ENCODE measurements around the gene TMEM121.

Gene TMEM121

DNA sequence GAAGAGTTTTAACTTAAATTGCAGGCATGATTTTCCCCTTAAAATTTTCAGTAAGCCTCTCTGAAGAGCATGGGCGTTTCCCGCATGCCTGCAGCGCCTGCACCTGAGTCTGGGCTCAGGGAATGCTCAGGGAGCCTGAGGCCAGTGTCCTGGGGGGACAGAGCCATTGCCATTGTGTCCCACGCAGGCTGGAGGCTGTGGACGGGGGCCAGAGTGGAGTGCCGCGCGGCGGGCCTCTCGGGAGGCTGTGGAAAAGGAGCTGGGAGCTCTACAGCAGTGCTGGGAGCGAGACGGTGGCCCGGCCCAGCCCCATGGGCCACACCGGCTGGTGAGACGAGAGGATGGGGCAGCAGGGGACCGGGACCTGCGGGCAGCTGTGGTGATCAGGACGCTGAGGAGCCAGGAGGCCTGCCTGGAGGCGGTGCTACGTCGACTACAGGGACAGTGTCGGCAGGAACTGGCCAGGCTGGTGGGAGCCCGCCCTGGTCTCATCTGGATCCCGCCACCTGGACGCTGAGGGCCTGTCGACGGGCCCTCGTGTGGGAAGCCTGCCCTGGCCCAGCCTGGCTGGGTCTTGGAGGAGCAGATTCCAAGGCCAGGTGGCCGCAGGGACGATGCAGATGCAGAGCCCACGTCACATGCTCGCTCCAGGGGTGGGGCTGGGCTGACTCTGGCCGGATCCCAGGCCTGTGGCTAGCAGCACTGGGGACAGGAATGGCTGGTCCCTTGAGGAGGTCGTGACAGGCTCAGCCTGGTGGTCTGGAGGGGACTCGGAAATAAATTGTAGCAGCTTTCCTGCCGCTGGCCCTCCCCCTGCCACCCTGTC lies 27.7 kb upstream of the TMEM121 start:
- DNase-seq: peak; percentile 4

GRCh38 chr14:105499256-105500035 lies 26.9 kb upstream of the TMEM121 start:
- DNase-seq: peak; percentile 4

DNA sequence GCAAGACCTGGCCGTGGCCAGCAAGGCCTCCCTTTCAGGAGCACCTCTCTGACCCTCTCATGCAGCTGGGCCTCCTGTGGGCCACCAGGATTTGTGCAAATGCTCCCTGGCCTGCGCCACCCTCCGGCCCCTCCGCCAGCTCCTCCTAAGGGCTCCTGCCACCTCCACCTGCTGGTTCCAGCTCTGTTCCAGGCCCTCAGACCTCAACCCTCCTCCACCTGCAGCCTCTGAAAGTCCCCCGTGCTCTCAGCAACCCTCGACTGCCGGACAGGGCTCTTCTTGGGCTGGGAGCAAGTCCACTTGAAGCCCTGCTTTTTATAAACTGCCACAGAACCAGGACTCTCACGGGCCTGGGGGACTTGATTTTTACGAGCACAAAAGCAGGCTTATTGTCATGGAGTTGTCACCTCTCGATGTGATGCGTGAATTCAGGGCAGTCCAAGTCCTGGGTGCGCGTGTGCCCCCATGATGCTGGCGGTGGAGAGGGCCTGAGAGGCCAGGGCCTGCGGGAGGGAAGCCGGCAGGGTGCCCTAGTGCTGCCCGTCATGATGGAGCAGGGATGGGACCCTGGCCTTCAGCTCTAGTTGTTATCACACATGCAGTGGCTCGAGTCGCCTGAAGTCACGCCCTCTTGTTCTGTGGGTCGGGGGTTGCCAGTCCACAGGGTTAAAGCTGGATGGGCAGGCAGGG lies 26.2 kb upstream of the TMEM121 start:
- peak; percentile 2 for DNase-seq

DNA sequence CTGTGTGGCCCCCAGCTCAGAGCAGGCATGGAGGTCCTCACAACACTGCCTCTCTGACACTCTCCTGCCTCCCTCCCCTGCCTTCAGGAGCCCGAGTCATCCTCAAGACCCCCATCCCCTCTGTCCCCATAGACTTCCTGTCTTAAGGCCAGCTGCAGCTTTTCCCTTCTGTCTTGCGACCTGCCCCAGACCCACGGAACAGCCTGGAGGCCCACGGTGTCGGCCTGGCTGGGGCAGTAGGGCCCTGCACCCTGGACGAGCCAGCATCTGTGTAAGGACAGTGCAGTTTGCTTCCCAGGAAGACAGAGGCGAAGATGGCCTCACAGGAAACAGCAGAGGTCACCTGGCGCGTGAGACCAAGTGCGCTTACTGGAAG lies 25.7 kb upstream of the TMEM121 start:
- DNase-seq: no peak

DNA sequence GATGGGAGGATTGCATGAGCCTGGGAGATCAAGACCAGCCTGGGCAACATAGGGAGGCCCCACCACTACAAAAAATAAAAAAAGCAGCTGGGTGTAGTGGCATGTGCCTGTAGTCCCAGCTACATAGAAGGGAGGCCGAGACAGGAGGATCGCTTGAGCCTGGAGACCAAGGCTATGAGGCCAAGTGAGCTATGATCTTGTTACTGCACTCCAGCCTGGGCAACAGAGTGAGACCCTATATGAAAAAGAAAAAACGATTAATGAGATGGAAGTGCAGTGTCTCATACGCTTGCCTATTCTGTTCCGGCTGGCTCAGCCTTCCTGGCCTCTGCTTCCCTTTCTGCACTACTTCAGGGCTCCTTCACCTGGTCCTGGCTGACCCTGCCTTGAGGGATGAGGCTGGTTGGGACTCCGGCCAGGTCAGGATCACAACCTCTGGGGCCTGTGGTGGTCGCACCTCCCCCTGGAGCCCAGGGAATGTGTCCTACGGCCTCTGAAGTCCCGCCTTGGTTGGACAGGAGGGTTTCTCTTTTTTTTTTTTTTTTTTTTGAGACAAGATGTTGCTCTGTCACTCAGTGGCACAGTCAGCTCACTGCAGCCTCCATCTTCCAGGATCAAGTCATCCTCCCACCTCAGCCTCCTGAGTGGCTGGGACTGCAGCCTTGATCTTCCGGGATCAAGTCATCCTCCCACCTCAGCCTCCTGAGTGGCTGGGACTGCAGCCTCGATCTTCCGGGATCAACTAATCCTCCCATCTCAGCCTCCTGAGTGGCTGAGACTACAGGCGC lies 24.7 kb upstream of the TMEM121 start:
- no peak for DNase-seq

DNA sequence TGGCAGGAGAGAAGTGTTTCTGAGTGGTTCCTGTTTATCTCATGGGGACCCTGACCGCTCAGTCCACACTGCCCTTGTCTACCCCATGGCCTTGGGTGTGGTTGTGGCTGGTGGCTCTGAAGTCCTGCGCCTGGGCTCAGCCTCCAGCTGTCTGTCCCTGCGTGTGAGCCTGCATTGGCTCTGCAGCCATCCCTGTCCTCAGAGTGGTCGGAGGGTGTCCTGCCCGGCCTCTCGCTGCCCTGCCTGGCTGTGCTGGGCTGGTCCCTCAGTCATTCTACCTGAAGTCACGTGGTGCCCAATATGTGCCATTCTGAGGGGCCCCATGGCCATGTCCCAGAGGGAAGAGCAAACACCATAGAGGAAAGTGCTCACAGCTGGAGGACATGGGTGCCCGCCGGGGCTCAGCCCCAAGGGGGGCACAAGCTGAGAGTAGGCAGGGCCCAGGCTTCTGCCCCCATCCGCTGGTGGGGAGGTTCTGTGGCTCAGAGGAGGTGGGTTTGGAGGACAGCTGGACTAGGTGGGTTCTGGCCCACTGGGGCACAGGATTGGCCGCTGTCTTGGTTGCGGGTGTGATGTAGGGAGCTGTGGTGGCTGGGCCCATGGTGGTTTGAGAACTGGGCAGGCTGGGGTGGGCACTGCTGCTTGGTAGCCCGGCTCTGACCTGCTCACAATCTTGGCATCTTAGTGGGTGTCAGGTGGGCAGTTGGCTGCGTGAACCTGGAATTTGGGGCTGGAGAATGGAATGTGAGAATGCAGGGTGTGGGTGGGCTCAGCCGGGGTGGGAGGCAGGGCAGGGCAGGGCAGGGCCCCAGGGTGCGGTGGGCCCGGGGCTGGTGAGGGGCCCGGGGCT lies 23.7 kb upstream of the TMEM121 start:
- peak; percentile 13 for DNase-seq

DNA sequence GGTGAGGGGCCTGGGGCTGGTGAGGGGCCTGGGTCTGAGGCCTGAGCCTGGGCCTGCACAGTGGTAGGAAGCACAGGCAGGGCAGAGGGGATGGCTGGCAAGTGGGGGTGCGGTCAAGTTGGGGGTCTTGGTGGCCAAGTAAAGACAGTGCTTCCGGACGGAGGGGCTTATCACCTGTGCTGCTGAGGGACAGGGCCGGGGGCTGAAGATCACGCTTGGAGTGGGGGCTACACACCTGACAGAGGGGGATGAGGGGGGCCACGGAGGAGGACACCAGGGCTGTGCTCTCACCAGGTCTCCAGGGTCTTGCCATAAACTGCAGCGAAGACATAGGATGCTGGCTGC lies 23.1 kb upstream of the TMEM121 start:
- DNase-seq: peak; percentile 4

DNA sequence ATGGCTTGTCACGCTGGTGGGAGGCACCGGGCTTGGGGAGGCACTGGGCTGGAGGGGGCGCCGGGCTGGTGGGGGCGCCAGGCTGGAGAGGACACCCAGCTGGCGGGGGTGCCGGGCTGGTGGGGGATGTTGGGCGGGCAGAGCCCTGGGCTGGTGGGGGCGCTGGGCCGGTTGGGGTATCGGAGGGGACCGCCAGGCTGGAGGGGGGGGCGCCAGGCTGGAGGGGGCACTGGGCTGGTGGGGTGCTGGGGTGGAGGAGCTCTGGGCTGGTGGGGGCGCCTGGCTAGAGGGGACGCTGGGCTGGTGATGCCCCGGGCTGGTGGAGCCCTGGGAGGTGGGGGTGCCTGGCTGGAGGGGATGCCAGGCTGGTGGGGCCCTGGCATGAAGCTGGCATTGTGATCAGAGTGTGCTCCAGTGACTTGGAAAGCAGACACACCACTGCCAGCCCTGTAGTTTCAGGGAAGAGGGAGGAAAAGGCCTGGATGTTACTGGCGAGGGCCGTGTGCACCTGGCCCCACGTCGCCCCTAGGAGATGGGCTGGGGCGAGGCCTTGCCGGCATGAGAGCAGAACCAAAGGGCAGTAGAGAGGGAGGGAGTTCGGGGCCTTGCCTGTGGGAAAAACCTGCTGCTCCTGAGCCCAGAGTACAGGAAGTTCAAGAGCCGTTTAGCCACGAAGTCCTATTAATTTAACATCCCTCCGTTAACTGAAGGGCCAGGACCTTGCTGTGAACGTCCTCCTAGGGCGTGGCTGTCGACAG lies 22.3 kb upstream of the TMEM121 start:
- DNase-seq: peak; percentile 2

DNA sequence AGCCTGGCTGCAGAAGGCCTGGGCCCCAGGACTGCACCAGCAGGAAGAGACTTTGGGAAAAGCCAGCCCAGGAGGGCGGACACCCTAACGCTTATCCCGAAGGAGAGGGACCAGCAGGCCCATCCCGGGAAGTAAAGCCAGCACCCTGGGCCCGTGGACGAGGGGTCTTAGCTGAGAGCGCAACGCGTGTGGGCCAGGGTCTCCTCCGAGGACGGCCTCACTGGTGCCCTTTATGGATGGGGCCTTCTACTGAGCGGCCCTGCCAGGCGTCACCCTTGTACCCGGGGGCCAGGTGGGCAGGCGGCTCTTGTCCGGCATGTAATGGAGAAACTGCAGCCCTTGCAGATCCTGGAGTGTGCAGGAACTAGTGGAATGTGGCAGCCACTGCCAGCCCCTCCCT lies 21.3 kb upstream of the TMEM121 start:
- DNase-seq: no peak

DNA sequence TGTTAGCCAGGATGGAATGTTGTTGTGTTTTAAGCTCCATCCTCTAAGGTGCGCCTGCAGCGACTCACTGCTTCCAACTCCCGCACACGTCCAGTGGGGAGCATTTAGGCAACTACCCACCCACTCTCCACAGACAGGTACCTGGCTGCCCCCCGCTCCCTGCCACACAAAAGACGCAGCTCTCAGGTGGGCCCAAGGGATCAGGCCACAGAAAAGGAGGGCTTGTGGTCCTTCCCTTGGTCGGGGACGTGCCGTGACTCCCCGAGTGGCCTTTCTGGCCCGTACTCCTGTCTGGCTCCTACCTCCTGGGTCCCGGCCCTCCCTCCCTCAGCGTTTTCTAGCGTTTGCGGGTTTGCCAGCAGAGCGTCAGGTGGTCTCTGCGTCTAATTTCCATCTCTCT lies 19.1 kb upstream of the TMEM121 start:
- no peak for DNase-seq

GRCh38 chr14:105508069-105508468 lies 18.3 kb upstream of the TMEM121 start:
- DNase-seq: no peak

DNA sequence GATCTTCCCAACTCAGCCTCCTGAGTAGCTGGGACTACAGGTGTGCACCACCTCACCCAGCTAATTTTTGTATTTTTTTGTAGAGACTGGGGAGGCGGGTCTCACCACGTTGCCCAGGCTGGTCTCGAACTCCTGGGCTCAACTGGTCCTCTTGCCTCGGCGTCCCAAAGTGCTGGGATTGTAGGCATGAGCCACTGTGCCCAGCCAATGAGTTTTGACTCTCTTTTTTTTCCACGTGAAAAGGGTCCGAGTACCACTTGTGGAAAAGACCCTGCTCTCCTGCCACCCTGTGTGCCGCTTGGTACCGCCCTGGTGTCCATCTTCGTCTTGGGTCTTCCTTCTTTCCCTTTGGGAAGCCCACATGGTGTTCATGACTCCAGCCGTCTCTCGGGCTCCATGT lies 17.8 kb upstream of the TMEM121 start:
- DNase-seq: no peak

GRCh38 chr14:105517096-105517495 lies 9.3 kb upstream of the TMEM121 start:
- no peak for DNase-seq

DNA sequence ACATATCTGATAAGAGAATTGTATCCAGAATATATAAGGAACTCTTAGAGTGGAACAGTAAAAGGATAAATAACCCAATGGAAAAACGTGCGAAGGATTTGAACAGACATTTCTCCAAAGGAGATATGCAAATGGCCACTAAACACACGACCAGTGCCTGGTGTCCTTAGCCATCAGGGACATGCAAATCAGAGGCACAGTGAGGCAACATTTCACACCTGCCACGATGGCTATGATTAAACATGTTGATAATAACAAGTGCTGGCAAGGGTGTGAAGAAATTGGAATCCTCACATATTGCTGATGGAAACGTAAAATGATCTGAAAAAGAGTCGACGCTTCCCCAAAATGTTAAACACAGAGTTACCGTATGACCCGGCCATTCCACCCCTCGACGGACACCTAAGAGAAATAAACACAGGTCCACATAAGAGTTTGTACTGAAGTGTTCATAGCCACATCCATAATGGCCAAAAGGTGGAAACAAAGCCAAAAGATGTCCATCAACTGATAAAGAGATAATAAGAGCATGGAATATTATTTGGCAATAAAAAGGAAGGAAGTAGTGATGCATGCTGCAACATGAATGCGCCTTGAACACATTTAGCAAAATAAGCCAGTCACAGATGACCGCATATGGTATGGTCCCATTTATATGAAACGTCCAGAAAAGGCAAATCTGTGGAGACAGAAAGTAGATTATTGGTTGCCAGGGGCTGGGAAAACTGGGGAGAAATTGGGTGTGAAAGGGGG lies 6.3 kb upstream of the TMEM121 start:
- no peak for DNase-seq

DNA sequence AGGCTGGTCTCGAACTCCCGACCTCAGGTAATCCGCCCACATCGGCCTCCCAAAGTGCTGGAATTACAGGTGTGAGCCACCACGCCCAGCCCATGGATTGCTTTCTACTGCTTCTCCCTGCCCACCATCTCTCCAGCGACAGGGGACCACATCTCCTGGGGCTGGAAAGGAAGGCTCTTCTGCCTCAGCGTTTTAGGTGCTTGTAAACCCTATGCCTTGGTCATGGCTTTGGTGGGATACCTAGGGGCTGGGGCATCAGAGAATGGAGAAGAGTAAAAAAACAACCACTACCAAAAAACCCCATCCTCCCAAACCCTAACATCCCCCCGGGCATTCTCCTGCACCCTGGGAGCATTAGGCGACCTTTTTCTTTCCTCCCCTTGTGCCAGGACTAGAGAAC lies 1.1 kb upstream of the TMEM121 start:
- no peak for DNase-seq

GRCh38 chr14:105526776-105527380 lies 495 bp downstream of the TMEM121 start:
- no peak for DNase-seq

GRCh38 chr14:105527381-105527825 lies 1.0 kb downstream of the TMEM121 start:
- no peak for DNase-seq

GRCh38 chr14:105527826-105528585 lies 1.6 kb downstream of the TMEM121 start:
- peak; percentile 74 for DNase-seq
